ENCODE results near the gene ANO1. TPM values are rescaled to one million over a fixed set of nuclear protein-coding genes. Genes with fewer than 3 reads are reported as not detected.

The ANO1 gene
- total RNA-seq, 1 experiment from 2014 or later, result 10.9 TPM

DNA sequence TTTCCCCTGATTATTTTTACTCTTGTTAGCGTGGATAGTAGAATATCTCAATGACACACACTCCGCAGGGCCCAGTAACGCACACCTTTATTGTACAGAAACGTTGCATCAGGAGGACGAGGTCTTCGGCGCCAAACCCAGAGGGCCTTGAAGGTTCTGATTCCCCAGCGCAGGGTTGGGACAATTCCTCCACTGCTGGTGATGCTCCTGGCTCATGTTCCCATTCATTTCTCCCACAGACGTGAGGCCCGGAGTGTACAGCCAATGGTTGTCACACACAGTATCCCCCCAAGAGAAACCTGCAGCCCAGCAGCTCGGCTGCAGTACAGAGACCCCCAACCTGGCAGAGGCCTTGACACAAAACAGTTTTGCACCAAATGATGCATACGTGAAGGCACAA, 6.1 kb upstream of the ANO1 start:
- Histone ChIP-seq H2AFZ (ENCODE audit: low read length) (no peak overlapping the region), H3K14ac (ENCODE audit: insufficient read depth, low read length) (no peak overlapping the region), H4K8ac (replicated peaks; ENCODE audit: insufficient read length, low read depth, low read length) (no peak overlapping the region), H3K9me3 (ENCODE audit: control insufficient read depth, low read depth, low read length) (no peaks in the 10 kb centered on the region), H2BK5ac (ENCODE audit: insufficient read length, low read length) (no peak overlapping the region), H4K91ac (ENCODE audit: insufficient read length, low read depth, low read length) (no peak overlapping the region), H2BK20ac (ENCODE audit: low read depth, low read length, poor library complexity, severe bottlenecking) (no peak overlapping the region), H4K20me1 (ENCODE audit: control insufficient read depth, insufficient read depth, insufficient read length) (no peaks in the 10 kb centered on the region), H3K18ac (ENCODE audit: insufficient read length, low read depth, low read length) (no peak overlapping the region), H2BK120ac (ENCODE audit: low read depth, low read length, poor library complexity, severe bottlenecking) (no peak overlapping the region), H3K4me1 (ENCODE audit: insufficient read depth, low read length) (peaks cover 10% of the 10 kb centered on the region), H2BK15ac (ENCODE audit: low read depth, low read length) (no peak overlapping the region), H3K56ac (ENCODE audit: insufficient read length, low read depth, low read length) (no peak overlapping the region), H3K9ac (ENCODE audit: extremely low read depth, insufficient read length, low read length) (no peak overlapping the region), H3K4me2 (ENCODE audit: insufficient read depth, insufficient read length, low read length) (no peak overlapping the region), H3K79me1 (ENCODE audit: insufficient read depth, low read depth, low read length, poor library complexity, severe bottlenecking) (no peaks in the 10 kb centered on the region), H3K23ac (ENCODE audit: insufficient read length, low read depth, low read length) (no peak overlapping the region), H4K5ac (ENCODE audit: insufficient read length, low read depth, low read length) (no peak overlapping the region), H3K79me2 (ENCODE audit: insufficient read depth, low read length) (no peaks in the 10 kb centered on the region), H3K27ac (ENCODE audit: insufficient read length, low read depth, low read length) (no peak overlapping the region), H3K23me2 (ENCODE audit: insufficient read length, low read depth, low read length, poor library complexity, severe bottlenecking) (no peaks in the 10 kb centered on the region), H3K4ac (ENCODE audit: low read depth, low read length) (no peak overlapping the region), H2AK5ac (ENCODE audit: insufficient read length, low read length) (no peak overlapping the region), H2BK12ac (ENCODE audit: insufficient read length, low read depth, low read length) (no peak overlapping the region), H3K27me3 (ENCODE audit: insufficient read depth, low read length) (peaks cover 5% of the 10 kb centered on the region; the same call in 1 of the 2 replicates), H3T11ph (ENCODE audit: low read length) (no peak overlapping the region)
- no peaks in the 10 kb centered on the region for H3K9me3 Mint-ChIP-seq
- DNase-seq, result no peak
- peaks cover 62% of the 10 kb centered on the region for H3K27me3 Mint-ChIP-seq (ENCODE audit: low read depth)
- TF ChIP-seq, protein P1, sequence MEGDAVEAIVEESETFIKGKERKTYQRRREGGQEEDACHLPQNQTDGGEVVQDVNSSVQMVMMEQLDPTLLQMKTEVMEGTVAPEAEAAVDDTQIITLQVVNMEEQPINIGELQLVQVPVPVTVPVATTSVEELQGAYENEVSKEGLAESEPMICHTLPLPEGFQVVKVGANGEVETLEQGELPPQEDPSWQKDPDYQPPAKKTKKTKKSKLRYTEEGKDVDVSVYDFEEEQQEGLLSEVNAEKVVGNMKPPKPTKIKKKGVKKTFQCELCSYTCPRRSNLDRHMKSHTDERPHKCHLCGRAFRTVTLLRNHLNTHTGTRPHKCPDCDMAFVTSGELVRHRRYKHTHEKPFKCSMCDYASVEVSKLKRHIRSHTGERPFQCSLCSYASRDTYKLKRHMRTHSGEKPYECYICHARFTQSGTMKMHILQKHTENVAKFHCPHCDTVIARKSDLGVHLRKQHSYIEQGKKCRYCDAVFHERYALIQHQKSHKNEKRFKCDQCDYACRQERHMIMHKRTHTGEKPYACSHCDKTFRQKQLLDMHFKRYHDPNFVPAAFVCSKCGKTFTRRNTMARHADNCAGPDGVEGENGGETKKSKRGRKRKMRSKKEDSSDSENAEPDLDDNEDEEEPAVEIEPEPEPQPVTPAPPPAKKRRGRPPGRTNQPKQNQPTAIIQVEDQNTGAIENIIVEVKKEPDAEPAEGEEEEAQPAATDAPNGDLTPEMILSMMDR (conservative IDR thresholded peaks at IDR 0.05), result no peak
- peaks cover 55 to 62% of the 10 kb centered on the region in 2 experiments for H3K4me1 Mint-ChIP-seq
- no peak overlapping the region for H3K4me3 Mint-ChIP-seq
- H3K36me3 Mint-ChIP-seq (ENCODE audit: insufficient read depth in 1 of 3, low read depth in 3 of 3), result no peaks in the 10 kb centered on the region; a peak in 2 of 7 replicates
- WGBS (ENCODE audit: extremely low coverage, insufficient read length, low lambda C conversion rate), result no CpG with 5 or more reads among the region's 12 CpGs
- H3K27ac Mint-ChIP-seq, result no peak overlapping the region

Measured in H9 (cell line).